ENCODE data around the gene PTTG1. TPM values are rescaled to one million over a fixed set of nuclear protein-coding genes. Genes with fewer than 3 reads are reported as not detected.

PTTG1 gene
- 47.0 and 62.2 TPM in 2 replicates for total RNA-seq

DNA sequence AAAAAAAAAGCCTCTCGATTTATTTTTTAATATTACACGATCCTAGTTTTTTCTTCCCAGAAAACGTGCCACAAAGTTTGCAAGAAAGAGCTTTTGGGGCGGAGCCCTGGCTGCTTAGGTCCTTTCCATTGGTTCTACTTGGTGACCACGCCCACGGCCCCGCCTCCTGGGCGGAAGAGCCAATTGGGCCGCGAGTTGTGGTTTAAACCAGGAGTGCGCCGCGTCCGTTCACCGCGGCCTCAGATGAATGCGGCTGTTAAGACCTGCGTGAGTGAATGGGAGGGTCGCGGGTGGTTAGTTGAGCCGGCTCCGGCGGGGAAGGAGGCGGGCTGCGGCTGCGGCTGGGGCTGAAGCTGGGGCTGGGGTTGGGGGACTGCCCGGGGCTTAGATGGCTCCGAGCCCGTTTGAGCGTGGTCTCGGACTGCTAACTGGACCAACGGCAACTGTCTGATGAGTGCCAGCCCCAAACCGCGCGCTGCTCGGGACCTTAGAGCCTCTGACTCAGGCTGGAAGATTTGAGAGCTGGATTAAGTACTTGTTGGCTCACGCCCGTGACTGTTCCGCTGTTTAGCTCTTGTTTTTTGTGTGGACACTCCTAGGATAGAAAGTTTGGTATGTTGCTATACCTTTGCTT lies at the start of gene PTTG1:
TSS of gene PTTG1 (plus strand) at position 231 of the 634 bp plus-strand sequence. CDS start 458 bp downstream, outside the sequence.

DNA sequence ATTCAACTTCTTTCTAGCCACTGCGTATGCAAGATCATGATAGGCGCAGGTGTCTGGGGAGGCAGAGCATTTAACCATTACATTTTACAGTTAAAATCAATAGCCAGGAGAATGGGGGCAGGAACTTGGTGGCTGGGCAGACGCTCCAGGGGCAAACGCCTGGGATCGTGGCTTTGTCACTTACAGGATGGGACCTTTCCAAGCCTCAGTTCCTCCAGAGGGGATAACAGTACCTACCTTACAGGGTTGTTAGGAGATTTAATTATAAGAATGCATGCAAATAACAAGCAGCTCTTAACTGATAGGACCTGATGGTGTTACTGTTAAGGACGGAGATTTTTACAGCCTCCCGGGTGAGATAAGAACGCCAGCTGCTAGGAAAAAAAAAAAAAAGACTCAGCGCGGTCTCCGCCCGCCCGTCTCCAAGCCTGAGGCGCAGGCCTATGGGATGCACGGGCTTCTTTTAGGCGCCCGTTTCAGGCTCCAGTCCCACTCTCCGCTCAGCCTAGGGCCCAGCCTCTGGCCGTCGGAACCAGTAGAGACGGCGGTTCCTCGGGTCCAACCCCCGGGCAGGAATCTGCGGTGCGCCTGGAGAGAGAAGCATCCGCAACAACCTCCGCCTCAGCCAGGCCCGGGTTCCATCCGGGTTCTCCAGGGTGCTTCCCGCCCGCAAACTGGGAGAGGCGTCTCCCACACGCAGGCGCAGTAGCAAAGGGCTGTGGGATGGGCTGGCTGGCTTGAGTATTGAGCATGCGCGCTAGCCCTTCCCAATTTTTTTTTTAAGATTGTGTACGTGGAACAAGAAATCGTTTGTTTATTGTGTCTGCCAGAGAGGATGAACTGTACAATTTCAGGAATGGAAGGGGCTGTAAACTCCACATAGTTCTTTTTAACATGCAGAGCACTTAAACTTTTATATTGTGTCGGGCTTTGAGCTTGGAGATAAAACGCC lies 22.0 kb upstream of the PTTG1 start, which contains the start of gene FAM200C:
TSS of gene FAM200C (minus strand) at position 653 of the 952 bp plus-strand sequence. CDS start 4,564 bp downstream, outside the sequence.

DNA sequence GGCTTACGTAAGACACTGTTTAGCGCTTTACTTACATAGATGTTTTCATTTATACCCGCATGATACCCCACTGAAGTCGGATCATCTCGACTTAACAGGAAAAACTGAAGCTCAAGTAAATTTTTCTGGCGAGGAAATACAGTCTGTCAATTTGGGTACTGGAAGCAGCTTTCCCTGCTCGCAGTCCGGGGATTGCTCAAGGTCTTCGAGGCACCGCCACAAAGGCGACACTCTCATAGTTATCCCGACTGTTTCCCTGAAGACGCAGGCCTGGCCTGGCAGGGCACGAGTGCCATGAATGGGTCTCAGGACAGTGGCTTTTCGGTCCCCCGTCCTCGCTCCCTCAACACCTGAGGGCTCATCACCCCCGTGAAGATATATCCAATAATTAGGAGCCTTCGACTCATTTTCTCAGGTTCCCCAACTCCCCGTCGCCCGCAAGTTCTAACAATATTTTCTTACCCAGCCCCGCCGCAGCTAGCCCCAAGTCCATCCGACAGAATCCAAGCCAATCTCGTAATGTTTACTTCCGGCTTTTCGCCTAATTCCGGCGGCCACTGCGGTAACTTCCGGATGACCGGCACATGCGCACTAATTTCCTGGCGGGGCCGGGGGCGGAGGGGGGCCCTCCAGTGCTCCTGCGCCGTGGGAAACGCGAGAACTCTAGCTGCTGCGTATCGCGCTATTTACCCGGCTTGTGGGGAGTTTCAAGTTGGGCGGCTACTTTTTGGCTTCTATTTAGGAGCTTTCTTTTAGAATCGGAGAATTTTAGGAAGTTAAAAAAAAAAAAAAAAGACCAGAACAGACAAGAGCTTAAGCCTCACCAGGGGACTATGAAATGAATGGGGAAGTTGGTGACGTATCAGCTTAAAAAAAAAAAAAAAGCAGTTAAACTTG lies 2.8 kb upstream of the PTTG1 start, which contains the start of gene SLU7:
TSS of gene SLU7 (minus strand) at position 521 of the 897 bp plus-strand sequence. CDS start 3,787 bp downstream, outside the sequence.

Other genes with a start within 250 kb of the PTTG1 start
- gene FABP6, start 192.3 kb upstream of the PTTG1 start, total RNA-seq: not detected in 2 replicates
- gene CCNJL, start 109.3 kb upstream of the PTTG1 start, total RNA-seq: 0.14 and 0.18 TPM in 2 replicates
- 0.28 and 0.37 TPM in 2 replicates for gene C1QTNF2, start 51.2 kb upstream of the PTTG1 start, total RNA-seq
- gene FAM200C, start 21.8 kb upstream of the PTTG1 start, total RNA-seq: 3.0 TPM in 2 replicates
- 81.5 and 88.8 TPM in 2 replicates for gene SLU7, start 2.8 kb upstream of the PTTG1 start, total RNA-seq

All from smooth muscle cell of bladder (primary cell).